GM12878 (cell line): Measurements from ENCODE around the gene GOSR1.
"Not testable (repeated sequence)": the region's sequence is repeated elsewhere in the genome, so short reads cannot be mapped to it uniquely, and the experiment has no call there.

Source experiments
- CTCF ChIP-seq, 3 experiments: IDR thresholded peaks in 2 of 3; conservative IDR thresholded peaks in 1 of 3; 2 replicates each; pipeline ENCODE4 v1.5.1; 2011; ENCODE audit warnings: low read depth in 3 of 3, low read length in 3 of 3, mild to moderate bottlenecking in 3 of 3, control low read depth in 2 of 3, moderate library complexity in 2 of 3, inconsistent platforms in 1 of 3, mixed read lengths in 1 of 3; ENCODE audit not compliant: control insufficient read depth in 2 of 3, insufficient read depth in 1 of 3; ENCODE audit errors: extremely low read depth in 1 of 3
- EGR1 ChIP-seq, 2 experiments: IDR thresholded peaks; 1 replicate in 1 of 2; 2 replicates in 1 of 2; pipeline ENCODE4 v1.6.1; 2011 to 2012; ENCODE audit warnings: low read depth in 2 of 2, low read length in 2 of 2, borderline replicate concordance in 1 of 2, mild to moderate bottlenecking in 1 of 2, moderate library complexity in 1 of 2
- GABPA ChIP-seq: IDR thresholded peaks from 2 replicates; pipeline ENCODE4 v1.6.1; 2014; ENCODE audit warnings: antibody characterized with exemption, low read depth, mild to moderate bottlenecking, inconsistent platforms
- GATAD2B ChIP-seq: fragments of 450-650 bp; conservative IDR thresholded peaks from 2 replicates; pipeline ENCODE4 v1.6.1; 2017; ENCODE audit warnings: low read depth, mild to moderate bottlenecking, moderate library complexity
- IKZF1 ChIP-seq: fragments of 450-650 bp; conservative IDR thresholded peaks from 2 replicates; pipeline ENCODE4 v1.6.1; 2017; ENCODE audit warnings: antibody characterized with exemption, mild to moderate bottlenecking
- MYC ChIP-seq: IDR thresholded peaks from 2 replicates; pipeline ENCODE4 v1.6.1; 2011; ENCODE audit warnings: mild to moderate bottlenecking, low read length, moderate library complexity, inconsistent platforms; ENCODE audit not compliant: insufficient read depth, insufficient replicate concordance, insufficient read length, severe bottlenecking
- POLR2A ChIP-seq: IDR thresholded peaks from 2 replicates; pipeline ENCODE4 v1.6.1; 2011; ENCODE audit warnings: low read depth, mild to moderate bottlenecking, low read length
- SPI1 ChIP-seq: IDR thresholded peaks from 2 replicates; pipeline ENCODE4 v1.6.1; 2011; ENCODE audit warnings: low read depth, mild to moderate bottlenecking, low read length, moderate library complexity, borderline replicate concordance; ENCODE audit not compliant: insufficient read depth
- SREBF2 ChIP-seq: IDR thresholded peaks from 2 replicates; pipeline ENCODE4 v1.6.1; 2012; ENCODE audit warnings: mild to moderate bottlenecking, low read length
- USF2 ChIP-seq: IDR thresholded peaks from 2 replicates; pipeline ENCODE4 v1.6.1; 2011; ENCODE audit warnings: low read depth, low read length, improper control_type of control experiment, borderline replicate concordance
- ZNF274 ChIP-seq: IDR thresholded peaks from one replicate; pipeline ENCODE4 v1.8.0; 2011; ENCODE audit not compliant: insufficient read length, insufficient read depth

GRCh38 chr17:30563905-30564390, 86.7 kb downstream of the GOSR1 start:
- TF ChIP-seq USF2; GATAD2B; SREBF2; POLR2A; EGR1 (IDR thresholded peaks at IDR 0.05; ENCODE audit: borderline replicate concordance in 1 of 2, low read depth in 2 of 2, low read length in 2 of 2); SPI1; CTCF (IDR thresholded peaks at IDR 0.05 in 2 of 3, conservative IDR thresholded peaks at IDR 0.05 in 1 of 3; ENCODE audit: control insufficient read depth in 2 of 3, extremely low read depth in 1 of 3, insufficient read depth in 1 of 3, low read depth in 3 of 3, low read length in 3 of 3); ZNF274; IKZF1; GABPA; MYC: not testable (repeated sequence)
